CD4-positive, alpha-beta memory T cell (primary cell): ENCODE data around the gene USP6NL. TPM values are rescaled to one million over a fixed set of nuclear protein-coding genes. Genes with fewer than 3 reads are reported as not detected.
A peak's percentile ranks its signal among the peaks of the same experiment; 100 is the strongest.

ENCODE experiments used
- CTCF ChIA-PET: fragments of 350-600 bp; sonication (Branson Sonifier 250); formaldehyde crosslinking; loops from one replicate; lab custom pipeline; 2021; ENCODE audit warnings: inconsistent platforms; ENCODE audit not compliant: partially characterized antibody; lab: Charles Lee
- POLR2A ChIA-PET: fragments of 350-600 bp; sonication (Branson Sonifier 250); formaldehyde crosslinking; loops from one replicate; lab custom pipeline; 2021; ENCODE audit not compliant: partially characterized antibody; lab: Charles Lee
- DNase-seq, 5 donors: peaks; one replicate each; pipeline versions ENCODE4 v3.0.0 to v3.0.0-alpha.2; 2020 to 2022; ENCODE audit warnings: mixed read lengths in 1 of 5
- H3K27ac ChIP-seq: one replicate; pipeline ENCODE4 v1.7.0; 2013; ENCODE audit warnings: low read depth, low read length
- H3K27me3 ChIP-seq: 2 replicates; pipeline ENCODE4 v1.7.0; 2013; ENCODE audit warnings: mild to moderate bottlenecking, low read length, moderate library complexity; ENCODE audit not compliant: insufficient read depth
- H3K36me3 ChIP-seq: 2 replicates; pipeline ENCODE4 v1.7.0; 2013; ENCODE audit warnings: mild to moderate bottlenecking, low read length, moderate library complexity; ENCODE audit not compliant: insufficient read depth
- H3K4me1 ChIP-seq: 2 replicates; pipeline ENCODE4 v1.7.0; 2013; ENCODE audit warnings: mild to moderate bottlenecking, low read length, moderate library complexity; ENCODE audit not compliant: insufficient read depth
- H3K4me3 ChIP-seq, 2 donors: one replicate each; pipeline ENCODE4 v1.7.0; 2013; ENCODE audit warnings: low read length in 2 of 2, mild to moderate bottlenecking in 1 of 2
- H3K9me3 ChIP-seq, 2 donors: one replicate each; pipeline ENCODE4 v1.7.0; 2013; ENCODE audit warnings: low read length in 2 of 2, control low read depth in 1 of 2; ENCODE audit not compliant: control insufficient read depth in 1 of 2
- H3K27ac Mint-ChIP-seq, 7 donors: one replicate each; pipeline ENCODE4 v1.8.0; 2020 to 2021; ENCODE audit warnings: mixed read lengths in 7 of 7, mild to moderate bottlenecking in 6 of 7, inconsistent platforms in 3 of 7, moderate library complexity in 3 of 7
- H3K27me3 Mint-ChIP-seq, 2 donors: one replicate each; pipeline ENCODE4 v1.8.0; 2020 to 2021; ENCODE audit warnings: mixed read lengths in 2 of 2
- H3K36me3 Mint-ChIP-seq, 2 donors: one replicate each; pipeline ENCODE4 v1.8.0; 2020 to 2021; ENCODE audit warnings: mixed read lengths in 2 of 2, inconsistent platforms in 1 of 2, mild to moderate bottlenecking in 1 of 2
- H3K4me1 Mint-ChIP-seq, 4 donors: one replicate each; pipeline ENCODE4 v1.8.0; 2020 to 2021; ENCODE audit warnings: mixed read lengths in 4 of 4, mild to moderate bottlenecking in 1 of 4
- H3K4me3 Mint-ChIP-seq, 8 donors: one replicate each; pipeline ENCODE4 v1.8.0; 2020 to 2021; ENCODE audit warnings: mixed read lengths in 8 of 8, mild to moderate bottlenecking in 7 of 8, moderate library complexity in 6 of 8, inconsistent platforms in 3 of 8
- H3K9me3 Mint-ChIP-seq, 8 donors: one replicate each; pipeline ENCODE4 v1.8.0; 2020 to 2021; ENCODE audit warnings: mixed read lengths in 8 of 8, mild to moderate bottlenecking in 5 of 8, inconsistent platforms in 3 of 8, moderate library complexity in 1 of 8
- intact Hi-C: fragments of 100-400 bp; cut with micrococcal nuclease; formaldehyde crosslinking; loops from one replicate; pipeline ENCODE4 v1.15.1; 2023
- polyA plus RNA-seq, 2 donors: library from polyadenylated mRNA; unstranded; fragments of 300-500 nt; fragmentation: Illumina TruSeq; gene quantifications; one replicate each; pipeline ENCODE4 v1.2.3, GENCODE V29; 2021
- total RNA-seq, 2 experiments: library from RNA; stranded (reverse); gene quantifications; one replicate each; pipeline ENCODE4 v1.2.3, GENCODE V29; 2021

The USP6NL gene
- 1 to 10 TPM; 3.9 to 4.8 TPM for total RNA-seq
- 1 to 10 TPM; 2.2 to 2.7 TPM for polyA plus RNA-seq

- Mint-ChIP-seq H3K4me1 (peaks cover 24 to 42% (median 39%) of the 10 kb centered on the region in 4 donors), H3K4me3 (peak within 1 kb of the TSS; percentile 89 to 95 (median 94)), H3K9me3 (peaks cover 0 to 4% (median 2%) of the 10 kb centered on the region in 8 donors), H3K27me3 (peaks cover 1 to 2% of the 10 kb centered on the region in 2 donors), H3K27ac (peak within 1 kb of the TSS; percentile 80 to 94 (median 91)), H3K36me3 (peaks cover 0 to 4% of the 10 kb centered on the region in 2 donors)
- ChIA-PET CTCF (interaction anchor here (1.1 kb wide), 1 partner anchor 9 kb away, joined by 3 read pairs; no protein-coding TSS in a partner anchor), POLR2A (interaction anchor here (0.7 to 2.7 kb wide), 4 partner anchors 21 to 432 kb away, joined by 3 to 16 read pairs (median 4); partner anchors contain the start of gene UPF2)
- Histone ChIP-seq H3K27me3 (no peaks in the 10 kb centered on the region), H3K4me1 (peaks cover 27% of the 10 kb centered on the region), H3K4me3 (peak within 1 kb of the TSS; percentile 46 to 71), H3K27ac (peak within 1 kb of the TSS; percentile 25), H3K9me3 (peaks cover 0 to 3% of the 10 kb centered on the region in 2 donors), H3K36me3 (no peaks in the 10 kb centered on the region)
- peak; percentile 48 to 66 (median 59) for DNase-seq
- intact Hi-C loops, result loop anchor here (2.0 to 10.0 kb wide), 3 partner anchors 73 to 437 kb away; no protein-coding TSS in a partner anchor
Measured at GRCh38 chr10:11611248-11612020, at the start of gene USP6NL. USP6NL (minus strand) TSS chr10:11611650; CDS start chr10:11597634, 14,016 bp downstream.

- intact Hi-C loops, result no loop called here
- ChIA-PET CTCF (no interaction called here), POLR2A (no interaction called here)
- H3K27me3 ChIP-seq, result no peaks in the 10 kb centered on the region
- peaks cover 3 to 4% of the 10 kb centered on the region in 2 donors for H3K27me3 Mint-ChIP-seq
- no peak overlapping the region for H3K27ac ChIP-seq
- no peak overlapping the region for H3K4me3 ChIP-seq
- H3K36me3 Mint-ChIP-seq, result no peaks in the 10 kb centered on the region
- peaks cover 0 to 10% (median 8%) of the 10 kb centered on the region in 4 donors for H3K4me1 Mint-ChIP-seq
- peaks cover 0 to 2% (median 0%) of the 10 kb centered on the region in 8 donors for H3K9me3 Mint-ChIP-seq
- no peak overlapping the region for H3K4me3 Mint-ChIP-seq
- no peak overlapping the region for H3K27ac Mint-ChIP-seq
- H3K36me3 ChIP-seq, result no peaks in the 10 kb centered on the region
- H3K9me3 ChIP-seq, result no peaks in the 10 kb centered on the region
- H3K4me1 ChIP-seq, result no peaks in the 10 kb centered on the region
- no peak for DNase-seq
Measured at GRCh38 chr10:11658801-11659368, 47.4 kb upstream of the USP6NL start.

GRCh38 chr10:11655836-11656235, 44.4 kb upstream of the USP6NL start:
- H3K4me3 ChIP-seq, result no peak overlapping the region
- no peaks in the 10 kb centered on the region for H3K36me3 Mint-ChIP-seq
- peaks cover 0 to 5% (median 2%) of the 10 kb centered on the region in 4 donors for H3K4me1 Mint-ChIP-seq
- H3K4me3 Mint-ChIP-seq, result no peak overlapping the region
- H3K27me3 Mint-ChIP-seq, result peaks cover 3 to 8% of the 10 kb centered on the region in 2 donors
- intact Hi-C loops, result no loop called here
- ChIA-PET POLR2A (interaction anchor here (0.6 kb wide), 1 partner anchor 553 kb away, joined by 3 read pairs; no protein-coding TSS in a partner anchor), CTCF (interaction anchor here (1.2 kb wide), 1 partner anchor 100 kb away, joined by 3 read pairs; no protein-coding TSS in a partner anchor)
- no peaks in the 10 kb centered on the region for H3K9me3 ChIP-seq
- H3K36me3 ChIP-seq, result no peaks in the 10 kb centered on the region
- no peak overlapping the region for H3K27ac Mint-ChIP-seq
- H3K27ac ChIP-seq, result no peak overlapping the region
- DNase-seq, result no peak
- no peaks in the 10 kb centered on the region for H3K27me3 ChIP-seq
- no peaks in the 10 kb centered on the region for H3K9me3 Mint-ChIP-seq
- H3K4me1 ChIP-seq, result no peaks in the 10 kb centered on the region

GRCh38 chr10:11654659-11655058, 43.2 kb upstream of the USP6NL start:
- peaks cover 0 to 5% (median 2%) of the 10 kb centered on the region in 4 donors for H3K4me1 Mint-ChIP-seq

GRCh38 chr10:11653758-11654471, 42.5 kb upstream of the USP6NL start:
- H3K36me3 Mint-ChIP-seq, result no peaks in the 10 kb centered on the region
- no peak for DNase-seq
- H3K27ac Mint-ChIP-seq, result peak overlapping the region in 1 of 7 donors; percentile 63
- peaks cover 0 to 5% (median 2%) of the 10 kb centered on the region in 4 donors for H3K4me1 Mint-ChIP-seq
- no peaks in the 10 kb centered on the region for H3K27me3 ChIP-seq
- POLR2A ChIA-PET, result no interaction called here
- peaks cover 1 to 7% of the 10 kb centered on the region in 2 donors for H3K27me3 Mint-ChIP-seq
- no peak overlapping the region for H3K27ac ChIP-seq
- H3K4me3 Mint-ChIP-seq, result no peak overlapping the region
- H3K4me1 ChIP-seq, result no peaks in the 10 kb centered on the region
- no peak overlapping the region for H3K4me3 ChIP-seq
- no peaks in the 10 kb centered on the region for H3K9me3 Mint-ChIP-seq
- CTCF ChIA-PET, result no interaction called here
- intact Hi-C loops, result no loop called here
- no peaks in the 10 kb centered on the region for H3K9me3 ChIP-seq
- H3K36me3 ChIP-seq, result no peaks in the 10 kb centered on the region

More at GRCh38 chr10:11654659-11655058, 43.2 kb upstream of the USP6NL start:
- ChIA-PET POLR2A (interaction anchor here (0.6 kb wide), 1 partner anchor 46 kb away, joined by 3 read pairs; no protein-coding TSS in a partner anchor), CTCF (no interaction called here)
- H3K27me3 Mint-ChIP-seq, result peaks cover 1 to 7% of the 10 kb centered on the region in 2 donors
- no peaks in the 10 kb centered on the region for H3K36me3 Mint-ChIP-seq
- Histone ChIP-seq H3K4me3 (no peak overlapping the region), H3K9me3 (no peaks in the 10 kb centered on the region), H3K36me3 (no peaks in the 10 kb centered on the region), H3K27me3 (no peaks in the 10 kb centered on the region), H3K4me1 (no peaks in the 10 kb centered on the region), H3K27ac (no peak overlapping the region)
- H3K27ac Mint-ChIP-seq, result no peak overlapping the region
- H3K4me3 Mint-ChIP-seq, result no peak overlapping the region
- intact Hi-C loops, result no loop called here
- no peak for DNase-seq
- no peaks in the 10 kb centered on the region for H3K9me3 Mint-ChIP-seq

GRCh38 chr10:11647676-11648075, 36.2 kb upstream of the USP6NL start:
- no peaks in the 10 kb centered on the region for H3K36me3 ChIP-seq
- H3K4me1 ChIP-seq, result no peaks in the 10 kb centered on the region
- no peak overlapping the region for H3K27ac ChIP-seq
- no peaks in the 10 kb centered on the region for H3K36me3 Mint-ChIP-seq
- H3K4me3 Mint-ChIP-seq, result no peak overlapping the region
- peaks cover 1 to 4% of the 10 kb centered on the region in 2 donors for H3K27me3 Mint-ChIP-seq
- no peaks in the 10 kb centered on the region for H3K9me3 ChIP-seq
- H3K9me3 Mint-ChIP-seq, result no peaks in the 10 kb centered on the region
- ChIA-PET POLR2A (no interaction called here), CTCF (no interaction called here)
- H3K27me3 ChIP-seq, result no peaks in the 10 kb centered on the region
- no peak overlapping the region for H3K4me3 ChIP-seq
- intact Hi-C loops, result no loop called here
- no peak for DNase-seq
- H3K27ac Mint-ChIP-seq, result no peak overlapping the region
- H3K4me1 Mint-ChIP-seq, result no peaks in the 10 kb centered on the region
